WERI-Rb-1 (cell line): ENCODE results near the gene PCNA.

ENCODE experiments used
- DNase-seq: peaks from one replicate; pipeline ENCODE4 v3.0.0-alpha.2; 2020
- H3K27ac ChIP-seq: fragments of 250-450 bp; sonication (Bioruptor Pico); 2 replicates; pipeline ENCODE4 v1.5.1; 2020; ENCODE audit warnings: mild to moderate bottlenecking, moderate library complexity
- H3K27me3 ChIP-seq: fragments of 250-450 bp; sonication (Bioruptor Pico); 2 replicates; pipeline ENCODE4 v1.5.1; 2021; ENCODE audit warnings: mild to moderate bottlenecking, low read depth, moderate library complexity; ENCODE audit not compliant: insufficient read depth, severe bottlenecking
- H3K36me3 ChIP-seq: fragments of 250-450 bp; sonication (Bioruptor Pico); 2 replicates; pipeline ENCODE4 v1.5.1; 2020; ENCODE audit warnings: mild to moderate bottlenecking, moderate library complexity
- H3K4me3 ChIP-seq: 2 replicates; pipeline ENCODE4 v1.5.1; 2011; ENCODE audit warnings: low read depth, mild to moderate bottlenecking, control low read depth, low read length
- H3K9me3 ChIP-seq: fragments of 250-450 bp; sonication (Bioruptor Pico); 2 replicates; pipeline ENCODE4 v1.5.1; 2021; ENCODE audit warnings: mild to moderate bottlenecking, moderate library complexity; ENCODE audit not compliant: severe bottlenecking
- TF ChIP-seq, protein P1 (sequence below): IDR thresholded peaks from 2 replicates; pipeline ENCODE4 v1.5.1; 2011; ENCODE audit warnings: low read depth, mild to moderate bottlenecking, control low read depth, inconsistent platforms, low read length

Gene PCNA

DNA sequence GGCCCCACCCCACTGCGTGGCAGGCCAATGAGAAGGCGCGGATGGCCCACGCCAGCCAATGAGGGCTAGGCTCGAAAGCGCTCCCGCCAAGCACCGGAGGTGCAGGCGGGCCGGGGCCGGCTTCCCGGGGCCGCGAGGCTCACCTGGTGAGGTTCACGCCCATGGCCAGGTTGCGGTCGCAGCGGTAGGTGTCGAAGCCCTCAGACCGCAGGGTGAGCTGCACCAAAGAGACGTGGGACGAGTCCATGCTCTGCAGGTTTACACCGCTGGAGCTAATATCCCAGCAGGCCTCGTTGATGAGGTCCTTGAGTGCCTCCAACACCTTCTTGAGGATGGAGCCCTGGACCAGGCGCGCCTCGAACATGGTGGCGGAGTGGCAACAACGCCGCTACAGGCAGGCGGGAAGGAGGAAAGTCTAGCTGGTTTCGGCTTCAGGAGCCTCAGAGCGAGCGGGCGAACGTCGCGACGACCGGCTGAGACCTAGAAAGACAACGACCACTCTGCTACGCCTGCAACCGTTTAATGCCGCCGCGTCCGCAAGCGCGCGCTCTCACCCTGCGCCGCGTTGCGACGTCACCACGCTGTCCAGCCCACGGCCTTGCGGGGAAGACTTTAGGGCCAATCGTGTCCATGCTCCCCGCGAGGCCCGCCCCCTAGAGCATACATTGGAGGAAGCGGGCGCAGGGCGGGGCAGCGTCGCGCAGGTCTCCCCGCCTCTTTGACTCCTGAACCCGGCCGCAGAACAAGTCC lies at the start of gene PCNA:
TSS of gene PCNA (minus strand) at position 524 of the 750 bp plus-strand sequence. CDS start at position 364, 160 bp downstream.
- Histone ChIP-seq H3K9me3 (no peaks in the 10 kb centered on the region), H3K27me3 (no peaks in the 10 kb centered on the region), H3K4me3 (peak within 1 kb of the TSS; percentile 93), H3K36me3 (peaks cover 51% of the 10 kb centered on the region), H3K27ac (peak within 1 kb of the TSS; percentile 98)
- DNase-seq = peak; percentile 98
- TF ChIP-seq, protein P1, sequence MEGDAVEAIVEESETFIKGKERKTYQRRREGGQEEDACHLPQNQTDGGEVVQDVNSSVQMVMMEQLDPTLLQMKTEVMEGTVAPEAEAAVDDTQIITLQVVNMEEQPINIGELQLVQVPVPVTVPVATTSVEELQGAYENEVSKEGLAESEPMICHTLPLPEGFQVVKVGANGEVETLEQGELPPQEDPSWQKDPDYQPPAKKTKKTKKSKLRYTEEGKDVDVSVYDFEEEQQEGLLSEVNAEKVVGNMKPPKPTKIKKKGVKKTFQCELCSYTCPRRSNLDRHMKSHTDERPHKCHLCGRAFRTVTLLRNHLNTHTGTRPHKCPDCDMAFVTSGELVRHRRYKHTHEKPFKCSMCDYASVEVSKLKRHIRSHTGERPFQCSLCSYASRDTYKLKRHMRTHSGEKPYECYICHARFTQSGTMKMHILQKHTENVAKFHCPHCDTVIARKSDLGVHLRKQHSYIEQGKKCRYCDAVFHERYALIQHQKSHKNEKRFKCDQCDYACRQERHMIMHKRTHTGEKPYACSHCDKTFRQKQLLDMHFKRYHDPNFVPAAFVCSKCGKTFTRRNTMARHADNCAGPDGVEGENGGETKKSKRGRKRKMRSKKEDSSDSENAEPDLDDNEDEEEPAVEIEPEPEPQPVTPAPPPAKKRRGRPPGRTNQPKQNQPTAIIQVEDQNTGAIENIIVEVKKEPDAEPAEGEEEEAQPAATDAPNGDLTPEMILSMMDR = no peak

DNA sequence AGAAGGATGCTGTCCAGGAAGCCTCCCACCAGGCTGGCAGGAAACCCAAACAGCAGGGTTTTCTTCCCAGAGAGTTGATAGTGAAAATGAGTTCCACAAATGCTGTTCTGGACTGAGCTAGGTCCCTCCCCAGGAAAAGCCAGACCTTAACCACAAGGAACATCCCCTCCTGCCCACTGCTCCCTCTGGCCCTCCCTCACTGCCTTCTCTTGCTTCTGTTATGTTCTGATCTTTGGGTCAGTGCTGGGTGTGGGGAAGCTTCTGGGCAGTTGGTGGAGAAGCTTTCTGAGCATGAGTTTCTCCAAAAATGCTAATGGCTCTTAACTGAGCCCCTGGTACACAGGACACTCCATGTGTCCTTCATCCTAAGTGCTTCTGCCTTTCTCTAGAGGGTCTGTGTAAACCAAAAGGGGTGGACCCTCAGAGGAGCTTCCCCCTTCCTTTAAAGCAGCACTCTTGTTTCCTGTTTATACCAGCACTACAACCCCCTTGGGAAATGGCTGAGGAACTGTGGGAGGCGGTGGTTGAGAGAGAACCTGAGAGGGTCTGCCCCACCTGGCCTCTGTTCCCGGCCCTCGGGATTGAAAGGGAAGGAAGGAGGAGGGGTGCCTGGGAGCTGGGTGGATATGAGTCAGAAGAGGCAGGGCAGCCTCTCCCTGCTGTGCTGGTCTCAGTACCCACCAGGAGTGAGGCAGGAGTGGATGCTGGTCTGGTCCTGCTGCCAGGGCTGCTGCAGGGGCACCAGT lies 49.1 kb upstream of the PCNA start:
- Histone ChIP-seq H3K36me3 (no peaks in the 10 kb centered on the region; the same call in 1 of the 2 replicates), H3K27me3 (no peaks in the 10 kb centered on the region), H3K9me3 (no peaks in the 10 kb centered on the region), H3K27ac (no peak overlapping the region), H3K4me3 (no peak overlapping the region)
- TF ChIP-seq, protein P1 = no peak
- DNase-seq = no peak

DNA sequence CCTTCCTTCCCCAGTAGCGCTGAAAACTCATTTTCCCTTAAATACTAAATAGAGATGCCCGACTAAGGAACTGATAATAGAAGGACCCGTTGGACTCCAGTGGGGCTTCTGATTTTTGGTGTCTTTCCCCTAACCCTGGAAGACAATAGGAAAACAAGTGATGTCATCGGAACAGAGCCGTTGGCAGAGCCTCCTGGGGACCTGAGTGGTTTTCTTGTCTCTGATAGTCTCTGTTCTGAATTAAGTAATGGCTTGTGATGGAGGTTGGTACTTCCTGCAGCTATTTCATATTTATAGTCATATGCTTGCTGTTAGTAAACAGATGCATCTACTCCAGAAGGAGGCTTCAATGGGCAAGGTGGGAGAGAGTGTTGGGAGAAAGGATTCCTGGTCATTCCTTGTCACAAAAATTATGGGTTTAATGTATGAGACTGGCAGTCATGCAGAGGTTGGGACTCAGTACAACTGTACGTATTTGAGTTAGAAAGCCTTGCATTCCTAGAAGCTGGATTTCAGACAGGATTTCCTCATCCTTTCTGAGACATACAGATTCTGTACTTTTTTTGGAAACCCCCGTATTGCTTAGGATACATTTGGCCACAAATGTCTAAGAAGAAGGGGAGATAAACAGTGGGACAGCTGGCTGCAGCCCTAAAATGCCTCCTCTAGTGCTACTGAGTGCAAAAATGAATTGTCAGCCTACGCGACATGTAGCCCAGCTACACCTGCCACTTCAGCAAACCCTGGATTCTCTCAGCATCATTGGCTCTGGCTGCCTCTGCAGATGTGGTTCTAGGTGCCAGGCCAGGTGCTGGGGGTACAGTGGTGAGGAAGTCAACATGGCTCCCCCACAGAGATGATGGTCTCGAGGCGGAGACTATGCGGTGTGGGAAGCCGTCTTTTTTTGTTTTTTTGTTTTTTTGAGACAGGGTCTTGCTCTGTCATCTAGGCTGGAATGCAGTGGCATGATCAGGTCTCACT lies 45.2 kb upstream of the PCNA start:
- H3K27ac ChIP-seq = no peak overlapping the region

DNA sequence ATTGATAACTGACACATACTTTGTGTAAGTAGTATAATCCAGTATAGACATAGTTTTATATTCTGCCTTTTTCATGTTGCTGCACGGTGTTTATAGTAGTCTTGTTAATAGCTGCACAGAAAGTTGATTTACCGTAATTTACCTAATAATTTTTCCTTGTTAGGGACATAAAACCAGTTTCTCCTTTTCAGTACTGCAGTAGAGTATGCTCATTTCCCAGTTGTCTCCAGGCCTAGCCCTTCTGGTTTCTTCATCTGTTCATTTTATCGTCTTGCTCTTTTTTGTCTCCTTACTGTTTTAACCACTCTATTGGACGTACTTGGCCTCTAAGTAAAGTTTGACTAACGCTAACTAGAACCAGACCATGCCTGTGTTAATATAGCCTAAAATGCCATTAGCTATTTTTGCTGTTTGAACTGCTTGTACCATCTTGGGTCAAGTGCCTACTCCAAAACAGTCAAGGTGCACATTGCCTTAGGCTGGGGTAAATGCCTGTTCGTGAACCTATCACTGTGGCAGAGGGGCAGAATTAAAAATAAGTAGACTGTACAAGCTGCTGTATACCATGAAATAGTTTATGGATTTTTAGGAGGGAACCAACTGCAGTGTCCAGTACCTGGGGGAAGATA lies 41.9 kb upstream of the PCNA start:
- no peak overlapping the region for H3K27ac ChIP-seq
- TF ChIP-seq, protein P1 = no peak
- H3K27me3 ChIP-seq = no peaks in the 10 kb centered on the region
- no peak for DNase-seq
- no peaks in the 10 kb centered on the region for H3K9me3 ChIP-seq
- no peak overlapping the region for H3K4me3 ChIP-seq
- no peaks in the 10 kb centered on the region for H3K36me3 ChIP-seq

More for the DNA sequence above, 45.2 kb upstream of the PCNA start:
- Histone ChIP-seq H3K36me3 (no peaks in the 10 kb centered on the region), H3K9me3 (no peaks in the 10 kb centered on the region), H3K4me3 (no peak overlapping the region), H3K27me3 (no peaks in the 10 kb centered on the region)
- TF ChIP-seq, protein P1 = no peak
- no peak for DNase-seq

DNA sequence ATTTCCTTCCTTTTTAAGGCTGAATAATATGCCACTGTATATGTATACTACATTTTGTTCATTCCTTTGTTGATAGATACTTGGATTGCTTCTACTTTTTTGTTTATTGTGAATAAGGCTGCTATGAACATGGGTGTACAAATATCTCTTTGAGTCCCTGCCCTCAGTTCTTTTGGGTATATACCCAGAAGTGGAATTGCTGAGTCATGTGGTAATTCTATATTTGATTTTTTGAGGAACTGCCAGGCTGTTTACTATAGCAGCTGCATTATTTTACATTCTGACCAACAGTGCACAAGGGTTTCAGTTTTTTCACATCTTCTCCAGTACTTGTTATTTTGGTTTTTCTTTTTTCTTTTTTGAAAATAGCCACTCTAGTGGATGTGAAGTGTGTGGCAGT lies 41.1 kb upstream of the PCNA start:
- TF ChIP-seq, protein P1 = no peak
- Histone ChIP-seq H3K9me3 (no peaks in the 10 kb centered on the region), H3K27me3 (no peaks in the 10 kb centered on the region), H3K36me3 (no peaks in the 10 kb centered on the region), H3K4me3 (no peak overlapping the region), H3K27ac (no peak overlapping the region)
- DNase-seq = no peak
